ENCODE measurements around the gene VASN.
A peak's percentile ranks its signal among the peaks of the same experiment; 100 is the strongest.
"Not testable (repeated sequence)": the region's sequence is repeated elsewhere in the genome, so short reads cannot be mapped to it uniquely, and the experiment has no call there.

Gene VASN

DNA sequence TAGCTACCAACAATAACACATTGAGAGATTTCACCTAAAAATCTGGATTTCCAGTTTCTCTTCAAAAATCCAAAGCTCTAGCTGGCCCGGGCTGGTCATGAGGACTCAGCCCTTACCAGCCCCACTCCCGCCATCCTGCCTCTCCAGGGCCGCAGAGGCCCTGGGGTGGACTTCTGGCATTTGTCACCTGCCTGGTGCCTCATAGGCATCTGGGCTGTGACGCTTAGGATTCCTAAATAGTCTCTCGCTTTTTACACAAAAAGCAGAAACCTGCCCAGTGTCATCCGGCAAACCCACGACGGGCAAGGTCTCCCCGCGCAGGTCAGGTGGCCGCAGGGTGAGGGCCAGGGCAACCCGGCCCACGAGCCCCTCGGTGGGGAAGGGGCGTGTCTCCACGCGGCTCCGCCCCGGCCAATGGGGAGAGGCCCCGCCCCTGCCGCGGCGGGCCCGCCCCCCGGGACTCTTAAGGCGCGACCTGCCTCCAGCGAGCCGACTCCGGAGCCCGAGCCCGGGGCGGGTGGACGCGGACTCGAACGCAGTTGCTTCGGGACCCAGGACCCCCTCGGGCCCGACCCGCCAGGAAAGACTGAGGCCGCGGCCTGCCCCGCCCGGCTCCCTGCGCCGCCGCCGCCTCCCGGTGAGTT, at the start of gene VASN:
TSS of gene VASN (plus strand) at position 492 of the 644 bp plus-strand sequence. CDS start 9,030 bp downstream, outside the sequence.
- no peak for DNase-seq

- no peak for DNase-seq
Observed at GRCh38 chr16:4322121-4323052, 49.3 kb upstream of the VASN start.

DNA sequence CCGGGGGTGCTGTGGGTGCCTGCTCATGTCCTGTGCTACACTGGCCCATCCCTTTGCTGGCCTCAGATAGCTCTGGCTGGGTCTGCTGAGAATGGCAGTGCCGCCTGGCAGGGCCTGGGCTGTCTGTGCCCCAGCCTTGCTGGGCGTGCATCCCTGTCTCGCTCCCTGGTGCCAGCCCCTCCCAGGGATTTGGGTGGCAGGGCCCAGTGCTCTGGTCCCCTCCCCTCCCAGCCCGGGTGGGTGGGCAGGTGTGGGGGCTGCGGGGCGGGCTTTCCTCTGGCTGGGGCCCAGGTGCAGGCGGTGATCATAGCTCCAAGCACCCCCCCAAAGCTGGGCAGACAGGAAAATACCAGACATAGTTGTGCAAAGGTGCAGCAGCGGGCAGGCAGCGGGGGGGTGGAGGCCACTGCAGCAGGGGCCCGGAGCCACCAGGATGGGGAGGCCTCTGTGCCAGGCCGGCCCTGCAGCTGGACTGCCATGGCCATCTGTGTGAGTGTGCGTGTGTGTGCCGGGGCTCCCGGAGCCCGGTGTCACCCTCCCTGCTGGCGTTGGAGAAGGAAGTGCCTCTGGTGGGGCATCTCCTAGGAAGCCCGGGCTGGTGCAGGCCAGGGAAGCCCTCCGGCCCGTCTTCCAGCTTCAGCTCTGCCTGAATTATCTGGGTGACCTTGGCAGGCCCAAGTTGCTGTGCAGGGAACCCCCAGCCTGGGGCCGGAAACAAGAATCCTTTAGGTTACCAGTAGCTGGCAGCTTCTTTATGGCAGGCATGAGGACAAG, 48.4 kb upstream of the VASN start:
- no peak for DNase-seq

- no peak for DNase-seq
Observed at GRCh38 chr16:4323845-4324488, 47.7 kb upstream of the VASN start.

- no peak for DNase-seq
Observed at GRCh38 chr16:4324492-4325252, 47.0 kb upstream of the VASN start.

DNA sequence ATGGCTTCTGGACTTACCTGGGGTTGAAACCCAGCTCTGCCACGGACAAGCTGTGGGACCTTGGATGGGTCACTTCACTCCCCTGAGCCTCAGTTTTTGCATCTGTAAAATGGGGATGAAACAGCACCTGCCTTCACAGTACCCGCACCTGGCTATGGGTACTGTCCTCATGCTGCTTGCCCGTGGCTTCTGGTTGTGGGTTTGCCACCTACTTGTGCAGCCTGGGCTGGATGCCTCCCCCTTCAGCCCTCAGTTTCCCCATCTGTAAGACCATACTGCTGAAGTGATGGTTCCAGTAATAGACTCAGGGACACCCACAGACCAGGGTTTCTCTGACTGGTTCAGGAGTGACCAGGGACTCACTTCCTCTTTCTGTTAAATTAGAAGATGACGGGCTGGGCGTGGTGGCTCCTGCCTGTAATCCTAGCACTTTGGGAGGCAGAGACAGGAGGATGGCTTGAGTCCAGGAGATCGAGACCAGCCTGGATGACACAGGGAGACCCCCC, 46.3 kb upstream of the VASN start:
- no peak for DNase-seq

DNA sequence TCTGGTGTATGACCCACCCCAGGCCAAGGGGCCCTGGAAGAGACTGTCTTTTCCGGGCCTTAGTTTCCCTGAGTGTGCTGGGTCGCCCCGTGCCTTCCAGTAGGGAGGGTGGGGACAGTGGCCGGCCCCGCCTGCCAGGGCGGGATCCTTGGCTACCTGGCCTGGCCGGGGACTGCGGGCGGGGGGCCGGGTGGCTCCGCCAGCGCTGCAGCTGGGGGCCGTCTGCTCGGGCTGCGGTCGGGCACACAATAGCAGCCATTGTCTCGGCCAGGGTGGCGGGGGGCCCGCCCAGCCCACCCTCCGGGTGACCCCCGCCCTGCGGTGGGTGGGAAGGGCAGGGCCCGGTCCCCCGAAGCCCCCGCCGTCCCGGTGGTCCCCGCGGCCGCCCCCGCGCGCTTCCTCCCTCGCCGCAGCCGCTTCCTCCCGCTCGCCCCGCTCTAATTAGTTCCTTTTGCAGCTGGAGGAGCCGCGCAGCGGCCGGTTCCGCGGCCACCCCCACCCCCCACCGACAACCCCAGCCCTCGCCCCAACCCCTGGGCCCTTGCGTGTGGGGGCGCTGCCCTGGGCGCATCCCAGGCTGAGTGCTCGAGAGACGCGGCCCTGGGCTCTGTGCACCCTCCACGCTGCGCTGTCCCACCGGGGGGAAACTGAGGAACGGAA, 44.1 kb upstream of the VASN start:
- DNase-seq = no peak

GRCh38 chr16:4328046-4328781, 43.4 kb upstream of the VASN start:
- no peak for DNase-seq

GRCh38 chr16:4328782-4329775, 42.6 kb upstream of the VASN start:
- no peak for DNase-seq

GRCh38 chr16:4330277-4330874, 41.3 kb upstream of the VASN start:
- peak; percentile 13 for DNase-seq

- no peak for DNase-seq
Observed at GRCh38 chr16:4332083-4332482, 39.6 kb upstream of the VASN start.

- DNase-seq = no peak
Observed at GRCh38 chr16:4332623-4333307, 38.9 kb upstream of the VASN start.

- no peak for DNase-seq
Observed at GRCh38 chr16:4333308-4333638, 38.4 kb upstream of the VASN start.

- not testable (repeated sequence) for DNase-seq
Observed at GRCh38 chr16:4333714-4334113, 37.9 kb upstream of the VASN start.

DNA sequence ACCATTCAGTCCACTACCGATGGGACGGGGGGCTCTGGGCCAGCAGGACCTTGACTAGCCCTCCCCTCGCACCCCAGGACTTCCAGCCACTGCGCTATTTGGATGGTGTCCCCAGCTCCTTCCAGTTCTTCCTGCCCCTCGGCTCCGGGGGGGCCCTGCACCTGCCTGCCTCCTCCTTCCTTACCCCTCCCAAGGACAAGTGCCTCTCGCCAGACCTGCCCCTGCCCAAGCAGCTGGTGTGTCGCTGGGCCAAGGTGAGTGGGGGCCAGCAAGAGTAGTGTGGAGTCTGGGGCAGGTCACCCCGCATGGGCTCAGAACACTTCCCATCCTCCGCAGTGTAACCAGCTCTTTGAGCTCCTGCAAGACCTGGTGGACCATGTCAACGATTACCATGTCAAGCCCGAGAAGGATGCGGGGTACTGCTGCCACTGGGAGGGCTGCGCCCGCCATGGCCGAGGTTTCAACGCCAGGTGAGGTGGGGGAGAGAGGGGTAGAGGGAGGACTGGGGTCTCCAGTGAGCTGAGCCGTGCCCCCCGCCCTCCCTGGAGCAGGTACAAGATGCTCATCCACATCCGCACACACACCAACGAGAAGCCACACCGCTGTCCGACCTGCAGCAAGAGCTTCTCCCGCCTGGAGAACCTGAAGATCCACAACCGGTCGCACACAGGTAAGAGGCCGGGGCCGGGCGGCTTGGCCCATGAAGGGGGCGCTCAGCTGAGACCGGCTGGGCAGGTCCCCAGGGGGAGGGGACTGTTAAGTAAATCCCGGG, 36.7 kb upstream of the VASN start:
- DNase-seq = no peak

- no peak for DNase-seq
Observed at GRCh38 chr16:4336701-4337539, 34.7 kb upstream of the VASN start.
